Measurements from ENCODE around the gene TMC2.
"Not testable (repeated sequence)": the region's sequence is repeated elsewhere in the genome, so short reads cannot be mapped to it uniquely, and the experiment has no call there.

Gene TMC2

GRCh38 chr20:2536560-2536986, at the start of gene TMC2:
Gene TMC2, plus strand, starts transcription at chr20:2536573. Its CDS starts 49 bp downstream, at chr20:2536622.
- no peak for DNase-seq

- DNase-seq: not testable (repeated sequence)
These were observed 33.5 kb upstream of the TMC2 start for GRCh38 chr20:2502808-2503384.

- not testable (repeated sequence) for DNase-seq
These were observed 31.6 kb upstream of the TMC2 start for GRCh38 chr20:2504803-2505202.

GRCh38 chr20:2506426-2506825, 29.9 kb upstream of the TMC2 start:
- not testable (repeated sequence) for DNase-seq

GRCh38 chr20:2507464-2507863, 28.9 kb upstream of the TMC2 start:
- DNase-seq: no peak

- no peak for DNase-seq
These were observed 28.3 kb upstream of the TMC2 start for GRCh38 chr20:2507875-2508630.

- DNase-seq: peak; percentile 89
These were observed 27.5 kb upstream of the TMC2 start, which contains the start of gene ZNF343 for GRCh38 chr20:2508631-2509467. Gene ZNF343, minus strand, starts transcription at chr20:2508915. Its CDS starts 15,020 bp downstream, at chr20:2493895.

- no peak for DNase-seq
These were observed 26.9 kb upstream of the TMC2 start for GRCh38 chr20:2509468-2509781.

- DNase-seq: no peak
These were observed 26.6 kb upstream of the TMC2 start for GRCh38 chr20:2509794-2510193.

- no peak for DNase-seq
These were observed 21.2 kb upstream of the TMC2 start for GRCh38 chr20:2515203-2515602.

- no peak for DNase-seq
These were observed 20.0 kb upstream of the TMC2 start for GRCh38 chr20:2516399-2516798.

- no peak for DNase-seq
These were observed 18.3 kb upstream of the TMC2 start for GRCh38 chr20:2518096-2518495.

- DNase-seq: no peak
These were observed 17.8 kb upstream of the TMC2 start for GRCh38 chr20:2518558-2518957.

- DNase-seq: no peak
These were observed 17.1 kb upstream of the TMC2 start for GRCh38 chr20:2519115-2519809.

- no peak for DNase-seq
These were observed 15.8 kb upstream of the TMC2 start for GRCh38 chr20:2520617-2521016.

GRCh38 chr20:2521369-2522305, 14.7 kb upstream of the TMC2 start:
- no peak for DNase-seq

- not testable (repeated sequence) for DNase-seq
These were observed 13.4 kb upstream of the TMC2 start for GRCh38 chr20:2522826-2523429.

GRCh38 chr20:2523919-2524708, 12.3 kb upstream of the TMC2 start:
- peak; percentile 48 for DNase-seq

- DNase-seq: no peak
These were observed 11.5 kb upstream of the TMC2 start for GRCh38 chr20:2524709-2525506.

GRCh38 chr20:2526218-2526583, 10.2 kb upstream of the TMC2 start:
- DNase-seq: not testable (repeated sequence)

All from SHP77 treated with DMSO at 0.1 percent for 48 hours (cell line).